Activated naive CD4-positive, alpha-beta T cell treated with anti-CD3 and anti-CD28 coated beads, Interleukin-2, amount 10 ng/mL, durations not matched to agents 7 days and 5 days (primary cell): ENCODE measurements around the gene LAMC1.
"Not testable (repeated sequence)": the region's sequence is repeated elsewhere in the genome, so short reads cannot be mapped to it uniquely, and the experiment has no call there.

Source experiments
- CTCF ChIA-PET: fragments of 350-600 bp; sonication (Branson Sonifier 250); formaldehyde crosslinking; loops from one replicate; lab custom pipeline; 2021; ENCODE audit warnings: antibody characterized with exemption; lab: Charles Lee
- DNase-seq: peaks from one replicate; pipeline ENCODE4 v3.0.0-alpha.2; 2020
- H3K27ac Mint-ChIP-seq: one replicate; pipeline ENCODE4 v1.8.0; 2021; ENCODE audit warnings: mild to moderate bottlenecking, moderate library complexity, mixed read lengths
- H3K27me3 Mint-ChIP-seq: one replicate; pipeline ENCODE4 v1.8.0; 2021; ENCODE audit warnings: mild to moderate bottlenecking, mixed read lengths
- H3K36me3 Mint-ChIP-seq: one replicate; pipeline ENCODE4 v1.8.0; 2021; ENCODE audit warnings: mixed read lengths
- H3K4me1 Mint-ChIP-seq: one replicate; pipeline ENCODE4 v1.8.0; 2021; ENCODE audit warnings: mixed read lengths
- H3K4me3 Mint-ChIP-seq: one replicate; pipeline ENCODE4 v1.8.0; 2021; ENCODE audit warnings: mild to moderate bottlenecking, moderate library complexity, mixed read lengths
- H3K9me3 Mint-ChIP-seq: one replicate; pipeline ENCODE4 v1.8.0; 2021; ENCODE audit warnings: mixed read lengths

The LAMC1 gene

GRCh38 chr1:183070234-183070922 lies 47.2 kb downstream of the LAMC1 start:
- CTCF ChIA-PET: interaction anchor here (0.7 kb wide), 2 partner anchors 31 to 756 kb away, joined by 3 read pairs; no protein-coding TSS in a partner anchor
- Mint-ChIP-seq H3K4me3 (no peak overlapping the region), H3K4me1 (no peaks in the 10 kb centered on the region), H3K27me3 (peaks cover 9% of the 10 kb centered on the region), H3K27ac (no peak overlapping the region), H3K36me3 (no peaks in the 10 kb centered on the region), H3K9me3 (no peaks in the 10 kb centered on the region)
- DNase-seq: no peak

GRCh38 chr1:183070923-183071618 lies 47.9 kb downstream of the LAMC1 start:
- Mint-ChIP-seq H3K27me3 (peaks cover 9% of the 10 kb centered on the region), H3K4me1 (no peaks in the 10 kb centered on the region), H3K36me3 (no peaks in the 10 kb centered on the region), H3K9me3 (no peaks in the 10 kb centered on the region), H3K27ac (no peak overlapping the region), H3K4me3 (no peak overlapping the region)
- DNase-seq: no peak
- CTCF ChIA-PET: interaction anchor here (0.9 kb wide), 1 partner anchor 19 kb away, joined by 3 read pairs; no protein-coding TSS in a partner anchor

GRCh38 chr1:183072595-183072994 lies 49.4 kb downstream of the LAMC1 start:
- H3K27me3 Mint-ChIP-seq, H3K4me3 Mint-ChIP-seq, H3K36me3 Mint-ChIP-seq, CTCF ChIA-PET, H3K9me3 Mint-ChIP-seq, H3K4me1 Mint-ChIP-seq, DNase-seq, H3K27ac Mint-ChIP-seq: not testable (repeated sequence)

GRCh38 chr1:183073320-183073719 lies 50.1 kb downstream of the LAMC1 start:
- CTCF ChIA-PET: no interaction called here
- no peak for DNase-seq
- Mint-ChIP-seq H3K27me3 (peaks cover 9% of the 10 kb centered on the region), H3K4me1 (no peaks in the 10 kb centered on the region), H3K27ac (no peak overlapping the region), H3K36me3 (no peaks in the 10 kb centered on the region), H3K9me3 (no peaks in the 10 kb centered on the region), H3K4me3 (no peak overlapping the region)

GRCh38 chr1:183074215-183074614 lies 51.0 kb downstream of the LAMC1 start:
- Mint-ChIP-seq H3K27me3 (peaks cover 9% of the 10 kb centered on the region), H3K4me3 (no peak overlapping the region), H3K36me3 (no peaks in the 10 kb centered on the region), H3K9me3 (no peaks in the 10 kb centered on the region), H3K4me1 (no peaks in the 10 kb centered on the region), H3K27ac (no peak overlapping the region)
- CTCF ChIA-PET: no interaction called here
- no peak for DNase-seq

- Mint-ChIP-seq H3K27ac (no peak overlapping the region), H3K4me3 (no peak overlapping the region), H3K4me1 (no peaks in the 10 kb centered on the region), H3K27me3 (peaks cover 4% of the 10 kb centered on the region), H3K9me3 (no peaks in the 10 kb centered on the region), H3K36me3 (no peaks in the 10 kb centered on the region)
- CTCF ChIA-PET: no interaction called here
- no peak for DNase-seq
These were observed 52.6 kb downstream of the LAMC1 start for GRCh38 chr1:183075861-183076260.

- no peaks in the 10 kb centered on the region for H3K9me3 Mint-ChIP-seq
- CTCF ChIA-PET: no interaction called here
- no peak overlapping the region for H3K27ac Mint-ChIP-seq
- H3K4me3 Mint-ChIP-seq: no peak overlapping the region
- H3K4me1 Mint-ChIP-seq: no peaks in the 10 kb centered on the region
- no peaks in the 10 kb centered on the region for H3K36me3 Mint-ChIP-seq
- no peak for DNase-seq
- peaks cover 4% of the 10 kb centered on the region for H3K27me3 Mint-ChIP-seq
These were observed 53.9 kb downstream of the LAMC1 start for GRCh38 chr1:183077097-183077496.

GRCh38 chr1:183079712-183080388 lies 56.6 kb downstream of the LAMC1 start:
- Mint-ChIP-seq H3K27me3 (peaks cover 4% of the 10 kb centered on the region), H3K9me3 (no peaks in the 10 kb centered on the region), H3K36me3 (no peaks in the 10 kb centered on the region), H3K4me3 (no peak overlapping the region), H3K27ac (no peak overlapping the region), H3K4me1 (no peaks in the 10 kb centered on the region)
- no peak for DNase-seq
- CTCF ChIA-PET: interaction anchor here (0.5 kb wide), 1 partner anchor 116 kb away, joined by 3 read pairs; no protein-coding TSS in a partner anchor

- Mint-ChIP-seq H3K4me3 (no peak overlapping the region), H3K4me1 (no peaks in the 10 kb centered on the region), H3K36me3 (no peaks in the 10 kb centered on the region), H3K27me3 (peaks cover 5% of the 10 kb centered on the region), H3K9me3 (no peaks in the 10 kb centered on the region), H3K27ac (no peak overlapping the region)
- no peak for DNase-seq
- CTCF ChIA-PET: interaction anchor here (0.5 kb wide), 1 partner anchor 117 kb away, joined by 3 read pairs; no protein-coding TSS in a partner anchor
These were observed 57.2 kb downstream of the LAMC1 start for GRCh38 chr1:183080406-183080805.

GRCh38 chr1:183081402-183082120 lies 58.3 kb downstream of the LAMC1 start:
- no peaks in the 10 kb centered on the region for H3K9me3 Mint-ChIP-seq
- peaks cover 5% of the 10 kb centered on the region for H3K27me3 Mint-ChIP-seq
- no peaks in the 10 kb centered on the region for H3K4me1 Mint-ChIP-seq
- H3K27ac Mint-ChIP-seq: no peak overlapping the region
- DNase-seq: no peak
- H3K36me3 Mint-ChIP-seq: no peaks in the 10 kb centered on the region
- CTCF ChIA-PET: no interaction called here
- H3K4me3 Mint-ChIP-seq: no peak overlapping the region

- Mint-ChIP-seq H3K9me3 (no peaks in the 10 kb centered on the region), H3K27me3 (peaks cover 5% of the 10 kb centered on the region), H3K4me3 (no peak overlapping the region), H3K36me3 (no peaks in the 10 kb centered on the region), H3K27ac (no peak overlapping the region), H3K4me1 (no peaks in the 10 kb centered on the region)
- CTCF ChIA-PET: no interaction called here
- DNase-seq: no peak
These were observed 59.4 kb downstream of the LAMC1 start for GRCh38 chr1:183082650-183083049.

GRCh38 chr1:183087001-183087400 lies 63.8 kb downstream of the LAMC1 start:
- Mint-ChIP-seq H3K4me3 (no peak overlapping the region), H3K27ac (no peak overlapping the region), H3K36me3 (no peaks in the 10 kb centered on the region), H3K27me3 (peaks cover 5% of the 10 kb centered on the region), H3K9me3 (no peaks in the 10 kb centered on the region), H3K4me1 (no peaks in the 10 kb centered on the region)
- CTCF ChIA-PET: interaction anchor here (0.7 kb wide), 1 partner anchor 100 kb away, joined by 3 read pairs; no protein-coding TSS in a partner anchor
- no peak for DNase-seq

GRCh38 chr1:183089025-183089639 lies 65.9 kb downstream of the LAMC1 start:
- no peaks in the 10 kb centered on the region for H3K9me3 Mint-ChIP-seq
- H3K36me3 Mint-ChIP-seq: no peaks in the 10 kb centered on the region
- H3K27ac Mint-ChIP-seq: no peak overlapping the region
- no peaks in the 10 kb centered on the region for H3K4me1 Mint-ChIP-seq
- CTCF ChIA-PET: interaction anchor here (1.3 kb wide), 1 partner anchor 18 kb away, joined by 3 read pairs; no protein-coding TSS in a partner anchor
- H3K27me3 Mint-ChIP-seq: peaks cover 16% of the 10 kb centered on the region
- no peak overlapping the region for H3K4me3 Mint-ChIP-seq
- no peak for DNase-seq
